Measurements from ENCODE around the gene FAM186B. TPM values are rescaled to one million over a fixed set of nuclear protein-coding genes. Genes with fewer than 3 reads are reported as not detected.

FAM186B gene
- total and polyA plus RNA-seq, 2 experiments from 2014 or later: 0.21 to 0.38 TPM

GRCh38 chr12:49645146-49646039 is 40.0 kb upstream of the FAM186B start (continued):
- TF ChIP-seq, protein P1, sequence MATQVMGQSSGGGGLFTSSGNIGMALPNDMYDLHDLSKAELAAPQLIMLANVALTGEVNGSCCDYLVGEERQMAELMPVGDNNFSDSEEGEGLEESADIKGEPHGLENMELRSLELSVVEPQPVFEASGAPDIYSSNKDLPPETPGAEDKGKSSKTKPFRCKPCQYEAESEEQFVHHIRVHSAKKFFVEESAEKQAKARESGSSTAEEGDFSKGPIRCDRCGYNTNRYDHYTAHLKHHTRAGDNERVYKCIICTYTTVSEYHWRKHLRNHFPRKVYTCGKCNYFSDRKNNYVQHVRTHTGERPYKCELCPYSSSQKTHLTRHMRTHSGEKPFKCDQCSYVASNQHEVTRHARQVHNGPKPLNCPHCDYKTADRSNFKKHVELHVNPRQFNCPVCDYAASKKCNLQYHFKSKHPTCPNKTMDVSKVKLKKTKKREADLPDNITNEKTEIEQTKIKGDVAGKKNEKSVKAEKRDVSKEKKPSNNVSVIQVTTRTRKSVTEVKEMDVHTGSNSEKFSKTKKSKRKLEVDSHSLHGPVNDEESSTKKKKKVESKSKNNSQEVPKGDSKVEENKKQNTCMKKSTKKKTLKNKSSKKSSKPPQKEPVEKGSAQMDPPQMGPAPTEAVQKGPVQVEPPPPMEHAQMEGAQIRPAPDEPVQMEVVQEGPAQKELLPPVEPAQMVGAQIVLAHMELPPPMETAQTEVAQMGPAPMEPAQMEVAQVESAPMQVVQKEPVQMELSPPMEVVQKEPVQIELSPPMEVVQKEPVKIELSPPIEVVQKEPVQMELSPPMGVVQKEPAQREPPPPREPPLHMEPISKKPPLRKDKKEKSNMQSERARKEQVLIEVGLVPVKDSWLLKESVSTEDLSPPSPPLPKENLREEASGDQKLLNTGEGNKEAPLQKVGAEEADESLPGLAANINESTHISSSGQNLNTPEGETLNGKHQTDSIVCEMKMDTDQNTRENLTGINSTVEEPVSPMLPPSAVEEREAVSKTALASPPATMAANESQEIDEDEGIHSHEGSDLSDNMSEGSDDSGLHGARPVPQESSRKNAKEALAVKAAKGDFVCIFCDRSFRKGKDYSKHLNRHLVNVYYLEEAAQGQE (IDR thresholded peaks at IDR 0.05; ENCODE audit: unreplicated experiment): no peak
- TF ChIP-seq, protein P2, sequence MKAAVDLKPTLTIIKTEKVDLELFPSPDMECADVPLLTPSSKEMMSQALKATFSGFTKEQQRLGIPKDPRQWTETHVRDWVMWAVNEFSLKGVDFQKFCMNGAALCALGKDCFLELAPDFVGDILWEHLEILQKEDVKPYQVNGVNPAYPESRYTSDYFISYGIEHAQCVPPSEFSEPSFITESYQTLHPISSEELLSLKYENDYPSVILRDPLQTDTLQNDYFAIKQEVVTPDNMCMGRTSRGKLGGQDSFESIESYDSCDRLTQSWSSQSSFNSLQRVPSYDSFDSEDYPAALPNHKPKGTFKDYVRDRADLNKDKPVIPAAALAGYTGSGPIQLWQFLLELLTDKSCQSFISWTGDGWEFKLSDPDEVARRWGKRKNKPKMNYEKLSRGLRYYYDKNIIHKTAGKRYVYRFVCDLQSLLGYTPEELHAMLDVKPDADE (IDR thresholded peaks at IDR 0.05): no peak

DNA sequence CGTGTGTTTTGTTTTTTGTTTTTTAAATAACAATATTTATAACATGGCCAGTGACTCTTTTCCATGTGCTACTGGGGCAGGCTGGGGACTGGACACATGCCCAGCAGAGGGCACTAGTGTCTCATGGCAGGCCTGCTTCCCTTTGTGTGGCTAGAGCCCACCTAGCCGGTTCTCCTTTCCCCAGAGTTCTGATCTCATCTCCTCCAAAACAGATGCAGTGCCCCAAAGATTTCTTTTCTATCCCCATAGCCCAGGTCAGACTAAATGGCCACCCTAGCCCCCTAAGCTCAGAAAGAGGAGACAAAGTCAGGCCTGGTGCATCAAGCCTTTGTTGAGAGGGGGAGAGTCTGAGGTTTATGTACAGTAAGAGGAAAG is 39.2 kb upstream of the FAM186B start:
- Mint-ChIP-seq H3K4me1 (peaks cover 29% of the 10 kb centered on the region), H3K9me3 (no peaks in the 10 kb centered on the region), H3K36me3 (ENCODE audit: low read depth) (peaks cover 62% of the 10 kb centered on the region), H3K27me3 (ENCODE audit: insufficient read depth, low read depth, poor library complexity) (peaks cover 23% of the 10 kb centered on the region), H3K4me3 (no peak overlapping the region), H3K27ac (peak overlapping the region; percentile 64)
- Histone ChIP-seq H4K20me1 (replicated peaks; ENCODE audit: insufficient read depth) (0 out of 2 replicates have a peak, but pooled peaks cover 3% of the 10 kb centered on the region), H3K79me2 (replicated peaks; ENCODE audit: insufficient read depth) (no peaks in the 10 kb centered on the region), H3K4me2 (no peak overlapping the region), H3K36me3 (ENCODE audit: insufficient read depth) (peaks cover 4% of the 10 kb centered on the region), H2AFZ (no peak overlapping the region), H3K27me3 (ENCODE audit: insufficient read depth) (no peaks in the 10 kb centered on the region), H3F3A (replicated peaks; ENCODE audit: low read depth) (no peaks in the 10 kb centered on the region), H3K4me1 (ENCODE audit: insufficient read depth) (peaks cover 7% of the 10 kb centered on the region; the same call in 1 of the 2 replicates), H3K4me3 (no peak overlapping the region), H3K27ac (ENCODE audit: low read depth) (0 out of 2 replicates have a peak overlapping the region, but pooled peaks have one; percentile 42), H3K9me2 (ENCODE audit: insufficient read depth) (no peaks in the 10 kb centered on the region)
- TF ChIP-seq JUNB (IDR thresholded peaks at IDR 0.05; ENCODE audit: unreplicated experiment) (no peak), CTCF (conservative IDR thresholded peaks at IDR 0.05; ENCODE audit: low read depth in 2 of 2) (peak; percentile 90 to 94)
- ATAC-seq (peak; percentile 90), DNase-seq (ENCODE audit: low spot score) (peak; percentile 85)

All from GM23338 (cell line).